Stimulated activated CD4-positive, alpha-beta T cell treated with anti-CD3 and anti-CD28 coated beads, Interleukin-1b, Interleukin-23, amount 100 ng/mL, for 48 hours (primary cell): Measurements from ENCODE around the gene HAL.

Source experiments
- DNase-seq: peaks from one replicate; pipeline ENCODE4 v3.0.0-alpha.2; 2020

Gene HAL, protein sequence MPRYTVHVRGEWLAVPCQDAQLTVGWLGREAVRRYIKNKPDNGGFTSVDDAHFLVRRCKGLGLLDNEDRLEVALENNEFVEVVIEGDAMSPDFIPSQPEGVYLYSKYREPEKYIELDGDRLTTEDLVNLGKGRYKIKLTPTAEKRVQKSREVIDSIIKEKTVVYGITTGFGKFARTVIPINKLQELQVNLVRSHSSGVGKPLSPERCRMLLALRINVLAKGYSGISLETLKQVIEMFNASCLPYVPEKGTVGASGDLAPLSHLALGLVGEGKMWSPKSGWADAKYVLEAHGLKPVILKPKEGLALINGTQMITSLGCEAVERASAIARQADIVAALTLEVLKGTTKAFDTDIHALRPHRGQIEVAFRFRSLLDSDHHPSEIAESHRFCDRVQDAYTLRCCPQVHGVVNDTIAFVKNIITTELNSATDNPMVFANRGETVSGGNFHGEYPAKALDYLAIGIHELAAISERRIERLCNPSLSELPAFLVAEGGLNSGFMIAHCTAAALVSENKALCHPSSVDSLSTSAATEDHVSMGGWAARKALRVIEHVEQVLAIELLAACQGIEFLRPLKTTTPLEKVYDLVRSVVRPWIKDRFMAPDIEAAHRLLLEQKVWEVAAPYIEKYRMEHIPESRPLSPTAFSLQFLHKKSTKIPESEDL

DNA sequence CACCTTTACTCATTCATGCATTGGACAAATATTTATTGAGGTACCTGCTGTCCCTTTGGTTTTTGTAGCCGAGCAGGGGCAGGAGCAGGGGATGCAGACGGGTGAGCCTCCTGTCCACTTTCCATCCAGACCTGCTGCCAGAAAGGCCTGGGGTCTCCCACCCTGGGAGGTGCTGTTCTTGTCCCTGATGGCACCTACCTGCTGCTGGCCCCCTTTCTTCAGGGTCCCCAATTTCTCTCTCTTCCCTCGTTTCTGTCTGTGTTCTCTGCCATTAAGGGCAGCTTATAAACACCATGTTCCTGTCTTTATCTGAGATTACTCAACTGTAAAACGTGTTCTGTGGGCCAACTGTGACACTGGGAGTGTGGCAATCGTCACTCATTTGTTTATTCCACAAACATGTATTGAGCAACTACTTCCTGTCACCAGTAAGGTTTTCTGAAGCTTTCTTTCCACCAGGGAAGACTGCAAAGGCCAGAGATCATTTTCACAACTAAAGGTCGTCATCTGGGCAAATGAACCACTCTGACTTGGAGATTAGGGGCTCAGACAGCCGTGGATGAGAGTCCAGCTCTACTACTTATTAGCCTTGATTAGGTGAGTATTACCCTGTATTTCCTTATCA, at the start of gene HAL:
TSS of gene HAL (minus strand) at position 311 of the 625 bp plus-strand sequence. CDS start 434 bp downstream, outside the sequence.
- DNase-seq, result no peak

- DNase-seq, result no peak
Measured at GRCh38 chr12:96045566-96045965, 49.4 kb upstream of the HAL start.

DNA sequence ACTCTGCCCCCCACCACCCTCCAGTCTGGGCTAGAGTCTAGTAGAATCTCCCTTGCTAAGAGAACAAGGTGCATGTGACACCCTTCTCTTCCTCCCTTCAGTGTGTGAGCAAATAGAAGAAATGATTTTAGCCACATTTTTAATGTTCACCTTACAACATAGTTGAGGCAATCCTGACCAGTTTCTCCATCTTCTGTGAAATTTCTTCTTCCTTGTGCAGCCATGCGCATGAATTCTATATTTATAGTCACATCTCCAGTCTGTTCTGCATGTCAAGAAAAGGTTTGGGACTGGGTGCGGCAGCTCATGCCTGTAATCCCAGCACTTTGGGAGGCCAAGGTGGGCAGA, 48.8 kb upstream of the HAL start:
- no peak for DNase-seq

GRCh38 chr12:96044017-96044942, 48.1 kb upstream of the HAL start:
- no peak for DNase-seq

- no peak for DNase-seq
Measured at GRCh38 chr12:96041181-96041580, 45.0 kb upstream of the HAL start.

DNA sequence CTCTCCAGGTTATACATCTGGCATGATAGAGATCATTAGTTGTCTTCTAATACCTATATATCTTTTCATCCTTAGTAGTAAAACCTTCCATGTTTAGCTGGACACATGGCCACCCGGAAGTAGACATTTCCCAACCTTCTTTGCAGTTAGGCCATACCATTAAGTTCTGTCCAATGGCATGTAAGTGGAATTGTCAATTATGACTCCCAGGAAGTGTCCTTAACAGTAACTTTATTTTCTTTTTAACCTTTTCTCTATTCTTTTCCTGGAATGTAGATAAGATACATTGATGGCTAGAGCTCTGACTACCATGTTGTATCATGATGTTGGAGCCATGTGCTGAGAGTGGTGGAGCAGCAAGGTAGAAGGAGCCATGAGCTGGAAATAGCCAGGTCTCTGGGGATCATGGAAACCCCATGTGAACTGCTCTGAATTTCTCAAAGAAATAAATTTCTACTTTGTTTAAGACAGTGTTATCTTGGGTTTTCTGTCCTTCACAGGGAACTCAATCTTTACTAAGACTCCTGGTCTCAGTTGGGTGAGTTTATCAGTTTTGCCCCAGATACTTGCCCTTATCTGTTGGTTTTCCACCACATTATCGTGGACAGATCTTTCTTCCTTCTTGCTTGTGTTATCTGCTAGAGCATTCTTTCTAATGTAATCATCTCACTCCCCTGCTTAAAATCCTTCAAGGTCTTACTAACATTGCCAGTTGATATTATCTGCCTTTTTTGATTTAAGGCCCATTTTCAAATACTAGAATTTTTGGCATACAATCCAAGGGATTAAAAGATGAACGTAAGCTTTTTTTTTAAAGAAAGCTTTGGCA, 44.4 kb upstream of the HAL start:
- no peak for DNase-seq

- DNase-seq, result no peak
Measured at GRCh38 chr12:96039516-96039915, 43.4 kb upstream of the HAL start.

DNA sequence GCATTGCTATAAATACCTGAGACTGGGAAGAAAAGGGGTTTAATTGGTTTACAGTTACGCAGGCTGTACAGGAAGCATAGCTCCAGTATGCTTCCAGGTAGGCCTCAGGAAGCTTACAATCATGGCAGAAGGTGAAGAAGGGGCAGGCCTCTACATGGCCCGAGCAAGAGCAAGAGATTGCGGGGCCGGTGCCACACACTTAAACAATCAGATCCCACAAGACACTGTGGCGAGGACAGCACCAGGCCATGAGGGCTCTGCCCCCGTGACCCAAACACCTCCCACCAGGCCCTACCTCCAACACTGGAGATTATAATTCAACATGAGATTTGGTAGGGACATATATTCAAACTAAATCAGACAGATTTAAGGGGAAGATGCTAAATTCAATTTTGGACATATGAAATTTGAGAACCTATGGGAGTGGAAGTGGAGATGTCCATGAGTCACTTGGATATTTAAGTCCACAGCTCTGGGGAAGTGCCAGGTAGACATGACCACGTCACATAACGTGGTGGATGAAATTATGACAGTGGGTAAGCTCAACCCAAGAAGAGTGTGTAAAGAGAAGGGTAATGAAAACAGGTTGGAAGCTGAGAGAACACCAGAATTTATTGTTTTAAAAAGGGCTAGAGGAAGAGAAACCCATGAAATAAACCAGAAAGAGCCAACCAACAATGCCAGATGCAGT, 40.8 kb upstream of the HAL start:
- DNase-seq, result no peak

GRCh38 chr12:96035283-96036236, 39.4 kb upstream of the HAL start, which contains the start of gene LTA4H:
Gene LTA4H, minus strand, starts transcription at chr12:96035587. Its CDS starts 68 bp downstream, at chr12:96035519.
- peak; percentile 96 for DNase-seq

GRCh38 chr12:96034621-96035282, 38.6 kb upstream of the HAL start:
- DNase-seq, result no peak

DNA sequence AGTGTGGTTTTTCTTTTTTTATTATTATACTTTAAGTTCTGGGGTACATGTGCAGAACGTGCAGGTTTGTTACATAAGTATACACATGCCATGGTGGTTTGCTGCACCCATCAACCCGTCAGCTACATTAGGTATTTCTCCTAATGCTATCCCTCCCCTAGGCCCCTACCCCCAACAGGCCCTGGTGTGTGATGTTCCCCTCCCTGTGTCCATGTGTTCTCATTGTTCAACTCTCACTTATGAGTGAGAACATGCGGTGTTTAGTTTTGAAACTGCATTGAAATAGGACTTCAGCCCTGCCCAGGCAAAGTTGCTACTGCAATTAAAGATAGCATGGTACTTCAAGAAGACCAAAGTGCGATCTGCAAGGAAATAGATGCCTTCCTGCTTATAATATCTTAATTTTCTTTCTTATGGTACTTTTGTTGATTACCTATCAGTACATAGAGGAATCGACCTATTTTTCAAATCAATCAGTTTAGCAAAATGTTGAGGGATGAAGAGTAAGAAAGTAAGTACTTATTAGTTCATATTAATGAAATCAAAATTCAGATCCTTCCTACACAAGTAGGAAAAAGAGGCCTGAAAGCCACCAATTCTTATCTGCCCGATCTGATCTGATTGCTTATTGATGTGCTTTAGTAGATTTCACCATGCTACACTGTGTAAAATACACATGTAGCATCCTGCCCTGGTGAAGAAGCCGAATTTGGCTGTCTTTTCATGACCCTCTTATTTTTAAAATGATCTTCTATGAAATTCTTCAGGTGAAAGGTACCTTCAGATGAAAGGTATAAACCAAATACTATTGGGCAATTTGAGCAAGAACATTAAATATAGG, 37.6 kb upstream of the HAL start:
- no peak for DNase-seq

GRCh38 chr12:96029826-96030225, 33.7 kb upstream of the HAL start:
- no peak for DNase-seq

DNA sequence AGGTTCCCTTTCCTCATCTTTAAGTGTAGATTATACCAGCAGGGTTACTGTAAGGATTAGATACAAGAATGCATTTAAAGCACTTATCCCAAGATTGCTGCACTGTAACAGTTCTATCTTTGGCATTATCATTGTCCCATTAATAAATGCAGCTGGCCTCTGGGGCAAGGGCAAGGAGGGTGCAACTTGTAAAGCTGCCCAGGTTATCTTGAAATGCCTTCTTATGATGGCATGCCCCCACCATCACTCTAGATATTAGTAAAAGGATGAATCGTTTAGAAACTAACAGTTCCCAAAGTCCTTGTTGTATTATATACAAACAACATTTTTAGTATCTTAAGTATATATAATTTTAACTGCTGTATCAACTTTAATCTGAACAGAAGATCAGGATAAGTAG, 32.4 kb upstream of the HAL start:
- DNase-seq, result no peak

DNA sequence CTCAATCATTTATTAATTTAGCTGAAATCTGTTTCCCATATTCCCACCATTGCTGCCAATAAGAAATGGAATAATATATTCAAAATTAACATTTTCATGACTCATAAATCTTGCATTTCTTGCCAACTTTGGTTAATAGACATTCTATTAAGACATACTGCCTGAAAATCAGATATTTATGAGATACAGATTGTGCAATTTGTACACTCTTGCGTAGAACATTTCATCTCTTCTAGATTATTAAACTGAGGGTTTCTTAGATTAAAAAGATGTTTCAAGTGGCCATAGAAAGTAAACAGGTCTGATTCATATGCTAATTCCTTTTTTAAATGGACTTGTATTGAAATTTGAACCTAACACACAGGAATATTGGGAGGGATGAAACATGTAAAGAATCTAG, 30.2 kb upstream of the HAL start:
- DNase-seq, result no peak

DNA sequence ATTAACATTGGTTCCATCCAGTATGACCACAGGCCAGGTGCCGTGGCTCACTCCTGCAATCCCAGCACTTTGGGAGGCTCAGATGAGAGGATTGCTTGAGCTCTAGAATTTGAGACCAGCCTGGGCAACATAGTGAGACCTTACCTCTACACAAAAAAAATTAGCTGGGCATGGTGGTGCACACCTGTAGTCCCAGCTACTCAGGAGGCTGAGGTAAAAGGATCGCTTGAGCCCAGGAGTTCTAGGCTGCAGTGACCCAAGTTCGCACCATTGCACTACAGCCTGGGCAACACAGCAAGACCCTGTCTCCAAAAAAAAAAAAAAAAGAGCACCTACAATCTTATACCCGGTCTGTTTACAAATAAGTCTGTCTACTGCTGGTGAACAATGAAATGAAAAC, 29.4 kb upstream of the HAL start:
- no peak for DNase-seq

GRCh38 chr12:96020314-96021003, 24.3 kb upstream of the HAL start:
- DNase-seq, result no peak

DNA sequence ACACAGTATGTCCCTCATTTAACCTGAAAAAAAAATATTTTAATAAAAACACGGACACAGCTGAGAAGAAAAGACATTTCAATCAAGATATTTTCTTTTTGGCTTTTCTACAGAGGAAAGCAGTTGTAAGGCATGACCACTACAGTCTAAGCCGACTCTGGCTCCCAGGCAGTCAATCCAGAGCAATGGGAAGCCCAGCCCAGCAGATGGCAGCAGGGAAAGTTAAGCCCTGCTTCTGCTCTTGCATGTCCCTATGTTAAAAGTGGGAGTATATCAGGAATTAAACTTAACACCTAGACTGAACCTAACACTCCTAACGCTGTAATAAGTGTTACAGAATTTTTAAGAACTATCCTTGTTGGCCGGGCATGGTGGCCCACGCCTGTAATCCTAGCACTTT, 19.5 kb upstream of the HAL start:
- no peak for DNase-seq
